GM12878 (cell line): ENCODE data around the gene FAM120AOS. TPM values are rescaled to one million over a fixed set of nuclear protein-coding genes. Genes with fewer than 3 reads are reported as not detected.

Experiments used
- ATAC-seq: fragments of 200-7000 bp; cut with Tn5 transposase; 3 replicates; pipeline ENCODE4 v1.9.1; 2020; ENCODE audit warnings: mild to moderate bottlenecking, moderate library complexity
- BruUV-seq: library from RNA; stranded (reverse); fragments of 400-500 nt; replicated peaks from 2 replicates; lab custom pipeline; 2021; lab: Mats Ljungman, UMichigan
- CTCF ChIA-PET: fragments of 300-600 bp; sonication (Branson Sonifier 250); formaldehyde crosslinking; extraction: SDS; loops from one replicate; lab custom pipeline; 2021; ENCODE audit warnings: inconsistent platforms; lab: Yijun Ruan, JAX
- POLR2A ChIA-PET: fragments of 350-600 bp; formaldehyde crosslinking; extraction: SDS; loops from one replicate; lab custom pipeline; 2021; ENCODE audit warnings: inconsistent platforms; lab: Charles Lee
- RAD21 ChIA-PET: fragments of 300-600 bp; sonication (Branson Sonifier 250); formaldehyde crosslinking; loops from one replicate; lab custom pipeline; 2023; ENCODE audit warnings: antibody characterized with exemption; ENCODE audit not compliant: unreplicated experiment; lab: Charles Lee
- SMC1A ChIA-PET: fragments of 300-600 bp; sonication (Branson Sonifier 250); formaldehyde crosslinking; loops from one replicate; lab custom pipeline; 2023; ENCODE audit not compliant: unreplicated experiment, uncharacterized antibody; lab: Charles Lee
- DNase-seq: peaks from one replicate; pipeline ENCODE4 v3.0.0-alpha.2; 2011; ENCODE audit warnings: low read depth, low spot score
- FAIRE-seq: peaks from 3 replicates; lab custom pipeline; 2011; peaks lifted over from hg19 to GRCh38; lab: Jason Lieb, UNC
- H2AFZ ChIP-seq: 2 replicates; pipeline ENCODE4 v1.6.0; 2011; ENCODE audit warnings: low read depth, low read length, control low read depth; ENCODE audit not compliant: control insufficient read depth
- H3K27ac ChIP-seq: 2 replicates; pipeline ENCODE4 v1.5.1; 2011; ENCODE audit warnings: control low read depth; ENCODE audit not compliant: control insufficient read depth, insufficient read depth
- H3K27me3 ChIP-seq, 2 experiments: replicated peaks in 1 of 2; 2 replicates each; pipeline versions ENCODE4 v1.6.0 to v1.6.1; 2011; ENCODE audit warnings: low read length in 1 of 2; ENCODE audit not compliant: control insufficient read depth in 2 of 2, insufficient read depth in 2 of 2
- H3K36me3 ChIP-seq, 2 experiments: 2 replicates each; pipeline ENCODE4 v1.5.1; 2011; ENCODE audit warnings: low read length in 1 of 2; ENCODE audit not compliant: control insufficient read depth in 2 of 2, insufficient read depth in 2 of 2
- H3K4me1 ChIP-seq: 2 replicates; pipeline ENCODE4 v1.6.1; 2011; ENCODE audit warnings: mild to moderate bottlenecking, low read length, moderate library complexity, mixed read lengths; ENCODE audit not compliant: control insufficient read depth, insufficient read depth
- H3K4me2 ChIP-seq: 2 replicates; pipeline ENCODE4 v1.6.0; 2011; ENCODE audit warnings: control low read depth; ENCODE audit not compliant: control insufficient read depth, insufficient read depth
- H3K4me3 ChIP-seq: fragments of 200-600 bp; sonication (generic); 2 replicates; pipeline ENCODE4 v1.5.1; 2016
- H3K79me2 ChIP-seq: 2 replicates; pipeline ENCODE4 v1.6.0; 2011; ENCODE audit warnings: low read length; ENCODE audit not compliant: control insufficient read depth, insufficient read depth
- H3K9ac ChIP-seq: 2 replicates; pipeline ENCODE4 v1.8.0; 2011; ENCODE audit warnings: low read length, control low read depth, mixed read lengths; ENCODE audit not compliant: control insufficient read depth, insufficient read depth
- H3K9me3 ChIP-seq: replicated peaks from 3 replicates; pipeline ENCODE4 v1.5.1; 2011; ENCODE audit warnings: mild to moderate bottlenecking, low read length; ENCODE audit not compliant: control insufficient read depth, insufficient read depth
- H4K20me1 ChIP-seq: 2 replicates; pipeline ENCODE4 v1.6.0; 2011; ENCODE audit not compliant: control insufficient read depth, insufficient read depth
- BACH1 ChIP-seq: fragments of 450-650 bp; IDR thresholded peaks from 2 replicates; pipeline ENCODE4 v1.6.1; 2017; ENCODE audit warnings: mild to moderate bottlenecking, borderline replicate concordance
- BHLHE40 ChIP-seq, 2 experiments: fragments of 450-650 bp in 1 of 2; IDR thresholded peaks; 2 replicates each; pipeline ENCODE4 v1.6.1; 2011 to 2017; ENCODE audit warnings: low read depth in 2 of 2, borderline replicate concordance in 1 of 2, improper control_type of control experiment in 1 of 2, low read length in 1 of 2, mild to moderate bottlenecking in 1 of 2
- BRCA1 ChIP-seq: IDR thresholded peaks from 2 replicates; pipeline ENCODE4 v1.6.1; 2011; ENCODE audit warnings: low read depth, low read length, improper control_type of control experiment
- CEBPB ChIP-seq, 2 experiments: fragments of 150-350 bp in 1 of 2; IDR thresholded peaks; 2 replicates each; pipeline ENCODE4 v1.6.1; 2012 to 2014; ENCODE audit warnings: low read depth in 2 of 2, low read length in 2 of 2, borderline replicate concordance in 1 of 2, inconsistent platforms in 1 of 2
- CREB1 ChIP-seq: IDR thresholded peaks from 2 replicates; pipeline ENCODE4 v1.6.1; 2012; ENCODE audit warnings: low read depth, mild to moderate bottlenecking, inconsistent platforms
- EZH2 ChIP-seq: IDR thresholded peaks from 2 replicates; pipeline ENCODE4 v1.6.1; 2012; ENCODE audit warnings: low read depth, mild to moderate bottlenecking, control low read depth, inconsistent platforms, low read length, borderline replicate concordance; ENCODE audit not compliant: control insufficient read depth
- HDAC2 ChIP-seq: fragments of 200-600 bp; sonication (generic); IDR thresholded peaks from 2 replicates; pipeline ENCODE4 v1.6.1; 2017
- NR2F1 ChIP-seq: fragments of 450-650 bp; conservative IDR thresholded peaks from 2 replicates; pipeline ENCODE4 v1.6.1; 2017; ENCODE audit warnings: mild to moderate bottlenecking
- POU2F2 ChIP-seq: IDR thresholded peaks from 3 replicates; pipeline ENCODE4 v1.6.1; 2011; ENCODE audit warnings: low read depth, mild to moderate bottlenecking, low read length, borderline replicate concordance
- SMAD5 ChIP-seq: IDR thresholded peaks from 2 replicates; pipeline ENCODE4 v1.6.1; 2016; ENCODE audit warnings: antibody characterized with exemption, low read depth
- SPI1 ChIP-seq: IDR thresholded peaks from 2 replicates; pipeline ENCODE4 v1.6.1; 2011; ENCODE audit warnings: low read depth, mild to moderate bottlenecking, low read length, moderate library complexity, borderline replicate concordance; ENCODE audit not compliant: insufficient read depth
- SRF ChIP-seq, 2 experiments: IDR thresholded peaks; 2 replicates each; pipeline ENCODE4 v1.6.1; 2011; ENCODE audit warnings: low read depth in 2 of 2, low read length in 2 of 2, mild to moderate bottlenecking in 1 of 2, moderate library complexity in 1 of 2
- TAF1 ChIP-seq: IDR thresholded peaks from 2 replicates; pipeline ENCODE4 v1.6.1; 2011; ENCODE audit warnings: mild to moderate bottlenecking, low read depth, low read length, borderline replicate concordance
- ZSCAN29 ChIP-seq: fragments of 450-650 bp; IDR thresholded peaks from 2 replicates; pipeline ENCODE4 v1.6.1; 2017; ENCODE audit warnings: mild to moderate bottlenecking, moderate library complexity
- WGBS: methylation state at CpG from one replicate; pipeline ENCODE4 v1.1.6; 2016; ENCODE audit warnings: low lambda C conversion rate; ENCODE audit not compliant: insufficient replicate concordance, insufficient coverage; ENCODE audit errors: missing lambda C conversion rate; 5-methylcytosine and 5-hydroxymethylcytosine counted together
- in situ Hi-C: fragments of 300-500 bp; cut with MboI; formaldehyde crosslinking; loops from 9 replicates; pipeline ENCODE4 v1.14.3; 2018; ENCODE audit warnings: mixed read lengths
- intact Hi-C: fragments of 100-400 bp; cut with micrococcal nuclease; formaldehyde crosslinking; loops from one replicate; pipeline ENCODE4 v1.14.2; 2022; ENCODE audit not compliant: unreplicated experiment
- polyA plus RNA-seq, 11 experiments: library from polyadenylated mRNA; depleted of rRNA in 4 of 11; unstranded in 6 of 11; stranded (reverse) in 5 of 11; fragments of >200 nt; fragmentation: Nextera tagmentation in 4 of 11; fragmentation: Illumina TruSeq in 1 of 11; extraction: Ambion mirVana in 4 of 11; extraction: Trizol in 1 of 11; gene quantifications; 1 replicate in 1 of 11; 2 replicates in 10 of 11; pipeline versions ENCODE4 v1.2.1 to v1.2.3, GENCODE V29; 2011 to 2016; ENCODE audit warnings: inconsistent platforms in 2 of 11, missing spikeins in 2 of 11, low read depth in 1 of 11
- total RNA-seq, 4 experiments: library from RNA; depleted of rRNA in 3 of 4; stranded (reverse); fragments of >200 nt in 3 of 4; fragmentation: Illumina TruSeq in 1 of 4; extraction: Trizol in 1 of 4; gene quantifications; 2 replicates each; pipeline versions ENCODE4 v1.2.1 to v1.2.3, GENCODE V29; 2013 to 2021
- TF ChIP-seq, protein P1 (sequence below): fragments of 450-650 bp; IDR thresholded peaks from 2 replicates; pipeline ENCODE4 v1.6.1; 2018; ENCODE audit warnings: mild to moderate bottlenecking, low read depth, moderate library complexity; ENCODE audit not compliant: partially characterized antibody
- TF ChIP-seq, protein P2 (sequence below): fragments of 450-650 bp; IDR thresholded peaks from 2 replicates; pipeline ENCODE4 v1.6.1; 2017; ENCODE audit warnings: antibody characterized with exemption, mild to moderate bottlenecking, moderate library complexity

Gene FAM120AOS
- total and polyA plus RNA-seq, 10 of the 15 experiments (the other 5 are each of a cell fraction or from before 2014, with no cell fraction given) = 15.9 to 55.1 (median 34.6) TPM

DNA sequence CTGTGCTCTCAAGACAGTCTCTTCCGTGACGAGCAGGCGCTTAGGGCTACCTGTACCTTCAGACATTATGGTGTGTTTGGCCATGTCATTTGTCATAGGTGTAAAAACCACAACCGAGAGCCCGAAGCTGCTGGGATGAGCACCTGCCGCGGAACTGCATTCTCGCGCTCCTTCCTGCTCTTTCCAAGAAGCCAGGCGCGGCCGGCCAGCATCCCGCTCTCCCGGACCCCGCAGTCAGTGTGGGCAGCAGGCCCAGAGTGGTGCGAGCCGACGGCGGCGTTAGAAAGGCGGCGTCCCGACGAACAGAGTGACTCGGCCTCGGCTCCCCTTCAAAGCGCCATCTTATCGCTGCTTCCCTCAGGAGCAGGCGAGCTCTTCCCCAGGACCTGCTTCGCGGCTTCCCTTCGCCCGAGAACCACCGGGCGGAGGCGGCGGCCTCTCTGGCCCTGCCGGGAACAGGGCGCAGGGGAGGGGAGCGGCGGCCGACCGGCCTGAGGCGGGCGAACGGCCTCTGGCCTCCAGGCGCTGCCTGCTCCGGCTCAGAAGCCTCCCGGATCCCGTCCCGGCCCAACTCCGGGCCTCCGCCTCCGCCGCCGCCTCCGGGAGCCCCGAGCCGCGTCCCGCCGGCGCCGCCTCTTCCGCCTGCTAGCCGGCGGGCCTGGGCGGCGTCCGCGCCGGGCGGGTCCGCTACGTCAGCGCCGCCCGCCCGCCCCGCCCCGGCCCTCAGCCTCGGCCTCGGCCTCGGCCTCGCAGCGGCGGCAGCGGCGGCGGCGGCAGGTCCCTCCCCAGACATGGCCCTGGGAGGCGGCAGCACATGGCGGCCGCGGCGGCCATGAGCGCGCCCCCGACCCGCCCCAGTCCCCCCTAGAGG is 2.2 kb downstream of the FAM120AOS start, which contains the start of gene FAM120A (continued):
- TF ChIP-seq BHLHE40 (IDR thresholded peaks at IDR 0.05; ENCODE audit: borderline replicate concordance in 1 of 2, low read depth in 2 of 2, low read length in 1 of 2) = peak in 1 of 2 experiments; percentile 32; a peak in 1 of 4 replicates
- TF ChIP-seq CREB1 = peak; percentile 37; the same call in 1 of the 2 replicates

DNA sequence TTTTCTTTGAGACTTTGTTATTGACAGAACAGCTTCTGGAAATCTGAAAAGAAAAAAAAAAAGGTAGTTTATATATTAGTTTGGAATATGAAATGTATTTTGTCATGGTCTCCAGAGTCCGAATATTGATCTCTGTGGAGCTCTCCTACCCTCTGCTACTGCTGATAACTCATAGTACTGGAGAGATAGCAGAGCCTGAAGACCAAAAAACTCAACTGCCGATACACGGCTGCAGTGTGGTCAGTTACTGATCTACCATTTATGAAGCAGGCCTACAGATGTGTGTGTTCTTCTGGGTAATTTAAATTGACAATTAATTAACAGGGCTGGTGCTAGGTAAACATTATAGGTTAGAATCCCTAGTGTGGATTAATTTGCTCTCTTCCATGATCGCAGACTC is 5.7 kb downstream of the FAM120AOS start:
- H3K4me3 ChIP-seq = no peak overlapping the region
- H3K79me2 ChIP-seq = peaks cover 31% of the 10 kb centered on the region
- no peak for FAIRE-seq
- H3K4me1 ChIP-seq = peaks cover 3% of the 10 kb centered on the region; the same call in 1 of the 2 replicates
- intact Hi-C loops = no loop called here
- no peaks in the 10 kb centered on the region for H4K20me1 ChIP-seq
- in situ Hi-C loops = no loop called here
- ChIA-PET SMC1A (interaction anchor here (0.9 kb wide), 1 partner anchor 11 kb away, joined by 3 read pairs; no protein-coding TSS in a partner anchor), CTCF (interaction anchor here (0.9 to 1.6 kb wide), 2 partner anchors 16 to 119 kb away, joined by 3 to 5 read pairs; no protein-coding TSS in a partner anchor), RAD21 (interaction anchor here (0.7 kb wide), 1 partner anchor 157 kb away, joined by 3 read pairs; no protein-coding TSS in a partner anchor), POLR2A (no interaction called here)
- H3K4me2 ChIP-seq = no peak overlapping the region
- no TSS peak for BruUV-seq
- no peak overlapping the region for H3K27ac ChIP-seq
- H3K9me3 ChIP-seq = no peaks in the 10 kb centered on the region
- H3K9ac ChIP-seq = no peak overlapping the region
- H3K27me3 ChIP-seq = no peaks in the 10 kb centered on the region
- DNase-seq = no peak
- WGBS = 97% methylated on average over 4 of the region's 4 CpGs
- ATAC-seq = no peak
- H3K36me3 ChIP-seq = peaks cover 2 to 14% of the 10 kb centered on the region in 2 experiments
- H2AFZ ChIP-seq = no peak overlapping the region
- TF ChIP-seq, protein P1, sequence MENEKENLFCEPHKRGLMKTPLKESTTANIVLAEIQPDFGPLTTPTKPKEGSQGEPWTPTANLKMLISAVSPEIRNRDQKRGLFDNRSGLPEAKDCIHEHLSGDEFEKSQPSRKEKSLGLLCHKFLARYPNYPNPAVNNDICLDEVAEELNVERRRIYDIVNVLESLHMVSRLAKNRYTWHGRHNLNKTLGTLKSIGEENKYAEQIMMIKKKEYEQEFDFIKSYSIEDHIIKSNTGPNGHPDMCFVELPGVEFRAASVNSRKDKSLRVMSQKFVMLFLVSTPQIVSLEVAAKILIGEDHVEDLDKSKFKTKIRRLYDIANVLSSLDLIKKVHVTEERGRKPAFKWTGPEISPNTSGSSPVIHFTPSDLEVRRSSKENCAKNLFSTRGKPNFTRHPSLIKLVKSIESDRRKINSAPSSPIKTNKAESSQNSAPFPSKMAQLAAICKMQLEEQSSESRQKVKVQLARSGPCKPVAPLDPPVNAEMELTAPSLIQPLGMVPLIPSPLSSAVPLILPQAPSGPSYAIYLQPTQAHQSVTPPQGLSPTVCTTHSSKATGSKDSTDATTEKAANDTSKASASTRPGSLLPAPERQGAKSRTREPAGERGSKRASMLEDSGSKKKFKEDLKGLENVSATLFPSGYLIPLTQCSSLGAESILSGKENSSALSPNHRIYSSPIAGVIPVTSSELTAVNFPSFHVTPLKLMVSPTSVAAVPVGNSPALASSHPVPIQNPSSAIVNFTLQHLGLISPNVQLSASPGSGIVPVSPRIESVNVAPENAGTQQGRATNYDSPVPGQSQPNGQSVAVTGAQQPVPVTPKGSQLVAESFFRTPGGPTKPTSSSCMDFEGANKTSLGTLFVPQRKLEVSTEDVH = no peak
- TF ChIP-seq SMAD5 = no peak
- TF ChIP-seq TAF1 = no peak
- TF ChIP-seq HDAC2 = no peak
- no peak for TF ChIP-seq CEBPB (IDR thresholded peaks at IDR 0.05; ENCODE audit: borderline replicate concordance in 1 of 2, low read depth in 2 of 2, low read length in 2 of 2)
- no peak for TF ChIP-seq EZH2
- no peak for TF ChIP-seq NR2F1
- TF ChIP-seq POU2F2 = no peak
- TF ChIP-seq, protein P2, sequence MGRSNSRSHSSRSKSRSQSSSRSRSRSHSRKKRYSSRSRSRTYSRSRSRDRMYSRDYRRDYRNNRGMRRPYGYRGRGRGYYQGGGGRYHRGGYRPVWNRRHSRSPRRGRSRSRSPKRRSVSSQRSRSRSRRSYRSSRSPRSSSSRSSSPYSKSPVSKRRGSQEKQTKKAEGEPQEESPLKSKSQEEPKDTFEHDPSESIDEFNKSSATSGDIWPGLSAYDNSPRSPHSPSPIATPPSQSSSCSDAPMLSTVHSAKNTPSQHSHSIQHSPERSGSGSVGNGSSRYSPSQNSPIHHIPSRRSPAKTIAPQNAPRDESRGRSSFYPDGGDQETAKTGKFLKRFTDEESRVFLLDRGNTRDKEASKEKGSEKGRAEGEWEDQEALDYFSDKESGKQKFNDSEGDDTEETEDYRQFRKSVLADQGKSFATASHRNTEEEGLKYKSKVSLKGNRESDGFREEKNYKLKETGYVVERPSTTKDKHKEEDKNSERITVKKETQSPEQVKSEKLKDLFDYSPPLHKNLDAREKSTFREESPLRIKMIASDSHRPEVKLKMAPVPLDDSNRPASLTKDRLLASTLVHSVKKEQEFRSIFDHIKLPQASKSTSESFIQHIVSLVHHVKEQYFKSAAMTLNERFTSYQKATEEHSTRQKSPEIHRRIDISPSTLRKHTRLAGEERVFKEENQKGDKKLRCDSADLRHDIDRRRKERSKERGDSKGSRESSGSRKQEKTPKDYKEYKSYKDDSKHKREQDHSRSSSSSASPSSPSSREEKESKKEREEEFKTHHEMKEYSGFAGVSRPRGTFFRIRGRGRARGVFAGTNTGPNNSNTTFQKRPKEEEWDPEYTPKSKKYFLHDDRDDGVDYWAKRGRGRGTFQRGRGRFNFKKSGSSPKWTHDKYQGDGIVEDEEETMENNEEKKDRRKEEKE = no peak
- TF ChIP-seq BRCA1 = no peak
- TF ChIP-seq BACH1 = no peak
- no peak for TF ChIP-seq ZSCAN29
- no peak for TF ChIP-seq SPI1
- no peak for TF ChIP-seq SRF (IDR thresholded peaks at IDR 0.05; ENCODE audit: low read depth in 2 of 2, low read length in 2 of 2)
